ENCODE results near the gene CACNA1I. TPM values are rescaled to one million over a fixed set of nuclear protein-coding genes. Genes with fewer than 3 reads are reported as not detected.
"Not testable (repeated sequence)": the region's sequence is repeated elsewhere in the genome, so short reads cannot be mapped to it uniquely, and the experiment has no call there.

CACNA1I gene
- total RNA-seq, 2 donors from 2014 or later = 0.05 to 0.09 TPM

- intact Hi-C loops (cut with DNase I) = no loop called here
- DNase-seq (ENCODE audit: low spot score) = no peak
These were observed 150.9 kb downstream of the CACNA1I start for GRCh38 chr22:39721206-39722031.

GRCh38 chr22:39722032-39722325 is 151.4 kb downstream of the CACNA1I start:
- intact Hi-C loops (cut with DNase I) = no loop called here

GRCh38 chr22:39722501-39722900 is 151.9 kb downstream of the CACNA1I start:
- no peak for DNase-seq (ENCODE audit: low spot score)
- intact Hi-C loops (cut with DNase I) = no loop called here

More at GRCh38 chr22:39722032-39722325, 151.4 kb downstream of the CACNA1I start:
- peak; percentile 45 for DNase-seq (ENCODE audit: low spot score)

- intact Hi-C loops (cut with DNase I) = no loop called here
- peak; percentile 64 for DNase-seq (ENCODE audit: low spot score)
These were observed 152.9 kb downstream of the CACNA1I start for GRCh38 chr22:39723463-39723862.

- peak; percentile 55 for DNase-seq (ENCODE audit: low spot score)
- intact Hi-C loops (cut with DNase I) = no loop called here
These were observed 153.4 kb downstream of the CACNA1I start for GRCh38 chr22:39723899-39724351.

- no peak for DNase-seq (ENCODE audit: low spot score)
- intact Hi-C loops (cut with DNase I) = no loop called here
These were observed 153.8 kb downstream of the CACNA1I start for GRCh38 chr22:39724390-39724789.

- intact Hi-C loops (cut with DNase I) = no loop called here
- no peak for DNase-seq (ENCODE audit: low spot score)
These were observed 154.3 kb downstream of the CACNA1I start for GRCh38 chr22:39724857-39725256.

- no peak for DNase-seq (ENCODE audit: low spot score)
- intact Hi-C loops (cut with DNase I) = no loop called here
These were observed 154.9 kb downstream of the CACNA1I start for GRCh38 chr22:39725351-39726035.

- DNase-seq (ENCODE audit: low spot score) = peak; percentile 64
- intact Hi-C loops (cut with DNase I) = no loop called here
These were observed 157.0 kb downstream of the CACNA1I start for GRCh38 chr22:39727541-39727940.

- DNase-seq (ENCODE audit: low spot score) = peak; percentile 34
- intact Hi-C loops (cut with DNase I) = no loop called here
These were observed 157.8 kb downstream of the CACNA1I start for GRCh38 chr22:39728236-39728860.

GRCh38 chr22:39729141-39729934 is 158.8 kb downstream of the CACNA1I start:
- intact Hi-C loops (cut with DNase I) = no loop called here

GRCh38 chr22:39731481-39731880 is 160.9 kb downstream of the CACNA1I start:
- no peak for DNase-seq (ENCODE audit: low spot score)
- intact Hi-C loops (cut with DNase I) = no loop called here

More at GRCh38 chr22:39729141-39729934, 158.8 kb downstream of the CACNA1I start:
- DNase-seq (ENCODE audit: low spot score) = no peak

- intact Hi-C loops (cut with DNase I) = no loop called here
These were observed 161.5 kb downstream of the CACNA1I start for GRCh38 chr22:39731881-39732555.

GRCh38 chr22:39732625-39733024 is 162.1 kb downstream of the CACNA1I start:
- no peak for DNase-seq (ENCODE audit: low spot score)
- intact Hi-C loops (cut with DNase I) = no loop called here

More at GRCh38 chr22:39731881-39732555, 161.5 kb downstream of the CACNA1I start:
- no peak for DNase-seq (ENCODE audit: low spot score)

- no peak for DNase-seq (ENCODE audit: low spot score)
- intact Hi-C loops (cut with DNase I) = no loop called here
These were observed 162.6 kb downstream of the CACNA1I start for GRCh38 chr22:39733191-39733590.

- intact Hi-C loops (cut with DNase I); DNase-seq (ENCODE audit: low spot score): not testable (repeated sequence)
These were observed 163.5 kb downstream of the CACNA1I start for GRCh38 chr22:39734046-39734445.

GRCh38 chr22:39734866-39735265 is 164.3 kb downstream of the CACNA1I start:
- intact Hi-C loops (cut with DNase I) = no loop called here
- DNase-seq (ENCODE audit: low spot score) = no peak

- no peak for DNase-seq (ENCODE audit: low spot score)
- intact Hi-C loops (cut with DNase I) = no loop called here
These were observed 165.2 kb downstream of the CACNA1I start for GRCh38 chr22:39735776-39736175.

- DNase-seq (ENCODE audit: low spot score) = no peak
- intact Hi-C loops (cut with DNase I) = no loop called here
These were observed 168.2 kb downstream of the CACNA1I start for GRCh38 chr22:39738746-39739145.
